GM18517 (cell line): ENCODE data around the gene TYR.
"Not testable (repeated sequence)": the region's sequence is repeated elsewhere in the genome, so short reads cannot be mapped to it uniquely, and the experiment has no call there.

Experiments
- ATAC-seq: cut with Tn5 transposase; IDR thresholded peaks from one replicate; pipeline ENCODE4 v1.9.1; 2021; ENCODE audit warnings: mild to moderate bottlenecking, moderate library complexity; ENCODE audit not compliant: unreplicated experiment

Gene TYR

DNA sequence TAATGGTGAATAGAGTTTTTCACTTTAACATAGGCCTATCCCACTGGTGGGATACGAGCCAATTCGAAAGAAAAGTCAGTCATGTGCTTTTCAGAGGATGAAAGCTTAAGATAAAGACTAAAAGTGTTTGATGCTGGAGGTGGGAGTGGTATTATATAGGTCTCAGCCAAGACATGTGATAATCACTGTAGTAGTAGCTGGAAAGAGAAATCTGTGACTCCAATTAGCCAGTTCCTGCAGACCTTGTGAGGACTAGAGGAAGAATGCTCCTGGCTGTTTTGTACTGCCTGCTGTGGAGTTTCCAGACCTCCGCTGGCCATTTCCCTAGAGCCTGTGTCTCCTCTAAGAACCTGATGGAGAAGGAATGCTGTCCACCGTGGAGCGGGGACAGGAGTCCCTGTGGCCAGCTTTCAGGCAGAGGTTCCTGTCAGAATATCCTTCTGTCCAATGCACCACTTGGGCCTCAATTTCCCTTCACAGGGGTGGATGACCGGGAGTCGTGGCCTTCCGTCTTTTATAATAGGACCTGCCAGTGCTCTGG, at the start of gene TYR:
TYR (plus strand) TSS at position 185 of the 541 bp plus-strand sequence; CDS start at position 264, 79 bp downstream.
- no peak for ATAC-seq

DNA sequence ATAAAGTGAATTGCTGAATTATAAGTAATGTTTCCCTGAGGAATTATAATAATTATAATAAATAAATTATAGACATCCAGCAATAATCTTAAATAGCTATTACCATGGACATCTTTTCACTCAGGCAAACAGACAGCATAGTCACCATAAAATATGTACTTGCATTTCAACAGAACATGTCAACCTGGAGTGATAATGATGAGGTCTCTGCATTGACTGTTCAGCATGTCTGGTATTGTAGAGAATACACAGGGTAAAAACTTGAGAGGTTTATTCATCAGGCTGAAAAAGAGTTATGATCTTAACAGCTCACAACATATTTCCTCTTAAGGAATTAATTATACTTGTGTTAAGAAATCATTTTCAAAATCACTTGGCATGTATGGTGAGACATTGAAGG, 41.1 kb upstream of the TYR start:
- ATAC-seq: no peak

DNA sequence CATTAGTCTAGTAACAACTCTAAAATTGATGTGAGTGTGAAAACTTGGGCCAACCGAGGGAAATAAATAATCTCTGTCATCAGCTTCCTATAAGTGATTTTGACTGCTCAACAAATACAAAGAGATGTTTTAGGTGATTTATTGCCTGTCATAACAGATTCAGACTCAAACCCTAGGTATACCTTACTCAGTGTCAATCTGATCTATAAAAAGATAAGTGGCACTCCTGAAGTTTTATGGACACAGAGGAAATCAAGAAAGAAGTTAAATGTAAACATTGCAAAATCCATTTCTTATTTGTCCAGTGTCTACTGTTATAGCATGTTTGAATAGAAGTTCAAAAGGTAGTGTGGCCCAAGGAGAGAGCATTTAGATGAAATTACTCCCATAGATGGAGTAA, 30.4 kb upstream of the TYR start:
- ATAC-seq: no peak

GRCh38 chr11:89159974-89160373, 17.7 kb upstream of the TYR start:
- no peak for ATAC-seq

GRCh38 chr11:89161949-89162348, 15.7 kb upstream of the TYR start:
- ATAC-seq: no peak

- ATAC-seq: no peak
Observed at GRCh38 chr11:89163686-89164085, 14.0 kb upstream of the TYR start.

DNA sequence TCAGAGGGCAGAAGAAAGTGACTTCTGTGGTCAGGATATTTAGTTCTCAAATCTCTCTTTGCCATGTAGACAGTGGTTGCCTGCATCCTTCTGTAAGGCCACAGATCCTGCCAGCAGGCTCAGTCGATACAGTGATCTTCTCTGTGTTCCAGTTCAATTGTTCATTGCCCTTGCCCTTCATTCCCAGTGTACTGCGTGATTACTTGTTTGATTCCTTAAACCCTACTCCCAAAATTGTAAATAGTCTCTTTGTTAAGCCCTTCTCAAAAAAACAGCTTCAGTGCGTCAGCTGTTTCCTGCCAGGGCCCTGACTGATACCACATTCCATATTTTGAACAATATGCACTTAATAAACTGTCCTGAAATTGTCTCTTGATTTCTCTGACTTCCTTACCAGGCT, 9.3 kb upstream of the TYR start:
- no peak for ATAC-seq

- no peak for ATAC-seq
Observed at GRCh38 chr11:89175796-89176195, 1.9 kb upstream of the TYR start.

- no peak for ATAC-seq
Observed at GRCh38 chr11:89176938-89177337, 737 bp upstream of the TYR start.

GRCh38 chr11:89181111-89181510, 3.4 kb downstream of the TYR start:
- ATAC-seq: no peak

GRCh38 chr11:89182773-89183518, 5.3 kb downstream of the TYR start:
- ATAC-seq: no peak

GRCh38 chr11:89184021-89184420, 6.3 kb downstream of the TYR start:
- no peak for ATAC-seq

GRCh38 chr11:89189776-89190175, 12.1 kb downstream of the TYR start:
- ATAC-seq: no peak

GRCh38 chr11:89201138-89201537, 23.5 kb downstream of the TYR start:
- ATAC-seq: no peak

DNA sequence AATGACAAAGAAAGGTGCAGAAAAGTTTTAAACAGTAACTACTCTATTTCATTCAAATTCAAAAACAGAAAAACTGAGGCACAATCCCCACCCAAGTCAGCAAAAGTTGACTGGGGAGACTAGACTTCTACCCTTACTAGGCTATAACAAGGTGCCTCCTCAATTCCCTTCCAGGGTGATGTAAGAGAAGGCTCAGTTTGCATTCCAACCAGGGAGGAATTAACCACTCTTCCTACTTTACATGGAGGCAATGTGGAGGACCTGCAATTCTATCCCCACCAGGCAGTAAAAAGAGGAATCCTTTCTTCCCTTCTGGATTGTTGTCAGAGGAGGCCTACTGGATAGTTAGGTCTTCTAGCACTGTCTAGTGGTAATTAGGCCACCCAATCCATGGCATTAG, 26.1 kb downstream of the TYR start:
- no peak for ATAC-seq

GRCh38 chr11:89205378-89205777, 27.7 kb downstream of the TYR start:
- ATAC-seq: no peak

- no peak for ATAC-seq
Observed at GRCh38 chr11:89220684-89221339, 43.1 kb downstream of the TYR start.

DNA sequence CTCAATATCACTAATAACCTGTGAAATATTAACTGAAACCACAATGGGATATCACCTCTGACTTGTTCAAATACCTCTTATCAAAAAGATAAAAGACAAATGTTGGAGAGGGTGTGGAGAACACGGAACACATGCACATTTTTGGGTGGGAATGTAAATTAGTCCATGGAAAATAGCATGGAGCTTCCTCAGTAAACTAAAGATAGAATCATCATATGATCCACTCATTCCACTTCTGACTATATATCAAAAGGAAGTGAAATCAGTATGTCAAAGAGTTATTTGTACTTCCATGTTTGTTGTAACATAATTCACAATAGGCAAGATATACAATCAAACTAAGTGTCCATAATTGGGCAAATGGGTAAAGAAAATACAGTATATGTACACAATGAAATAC, 57.4 kb downstream of the TYR start:
- no peak for ATAC-seq

DNA sequence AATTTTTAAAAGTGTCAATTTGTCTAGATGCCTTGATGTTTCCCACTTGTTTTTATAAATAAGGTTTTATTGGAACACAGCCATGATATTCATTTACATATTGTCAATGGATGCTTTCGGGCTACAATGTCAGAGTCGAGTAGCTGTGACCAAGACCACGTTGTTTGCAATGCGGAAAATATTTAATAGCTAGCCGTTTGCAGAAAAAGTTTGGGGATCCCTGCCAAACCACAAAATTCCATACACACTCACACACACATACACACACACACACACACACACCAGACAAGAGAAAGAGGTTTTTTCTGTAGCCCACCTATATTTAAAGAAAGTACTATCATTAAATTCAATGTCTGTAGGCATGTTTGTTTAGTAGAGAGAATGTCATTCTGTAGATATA, 58.3 kb downstream of the TYR start:
- ATAC-seq: no peak

GRCh38 chr11:89247007-89247406, 69.3 kb downstream of the TYR start:
- ATAC-seq: not testable (repeated sequence)

DNA sequence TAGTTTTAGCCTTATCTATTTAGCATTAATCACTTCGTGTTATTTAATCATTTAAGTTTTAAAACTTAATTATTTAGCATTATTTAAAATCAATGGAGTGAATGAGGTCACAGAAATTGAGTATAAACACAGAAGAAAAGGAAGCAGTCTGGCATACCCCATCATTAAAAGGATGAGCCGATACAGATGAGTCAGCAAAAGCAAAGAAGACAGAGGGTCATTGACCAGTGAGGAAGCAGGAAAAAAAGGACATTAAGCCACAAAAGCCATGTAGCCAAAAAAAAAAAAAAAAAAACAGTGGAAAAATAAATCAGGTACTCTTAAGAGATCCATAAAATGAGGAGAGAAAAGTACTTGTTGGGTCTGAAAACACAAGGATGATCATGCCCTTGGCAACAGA, 71.5 kb downstream of the TYR start:
- no peak for ATAC-seq

GRCh38 chr11:89261483-89261882, 83.8 kb downstream of the TYR start:
- ATAC-seq: not testable (repeated sequence)
